ENCODE results near the gene ZNF827. TPM values are rescaled to one million over a fixed set of nuclear protein-coding genes. Genes with fewer than 3 reads are reported as not detected.

Gene ZNF827
- total and polyA plus RNA-seq, 2 of the 13 experiments (the other 11 are each of a cell fraction or from before 2014, with no cell fraction given) = 2.8 TPM

DNA sequence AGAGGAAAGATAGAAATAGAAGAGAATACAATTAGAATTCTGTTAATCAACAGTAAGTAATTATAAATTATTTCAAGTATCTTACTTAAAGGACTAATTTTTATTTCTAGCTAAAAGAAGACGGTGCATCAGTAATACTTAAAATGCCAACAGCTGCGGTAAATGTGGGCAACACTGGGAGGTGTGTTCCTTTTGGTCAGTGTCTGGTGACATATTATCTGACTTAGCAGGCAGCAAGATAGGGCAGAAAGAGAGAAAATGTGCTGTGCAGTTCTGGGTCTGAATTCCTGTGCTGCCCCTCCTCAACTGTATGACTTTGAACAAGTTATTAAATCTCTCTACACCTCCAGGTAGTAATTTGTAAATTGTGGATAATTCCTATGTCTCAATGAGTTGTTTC, 120.6 kb downstream of the ZNF827 start:
- peaks cover under 1 to 16% of the 10 kb centered on the region in 2 experiments; a peak in 3 of 5 replicates for H3K36me3 ChIP-seq (replicated peaks in 1 of 2; ENCODE audit: control insufficient read depth in 1 of 2, insufficient read depth in 2 of 2, low read length in 2 of 2)
- H4K20me1 ChIP-seq (ENCODE audit: insufficient read depth, low read length) = no peaks in the 10 kb centered on the region
- H3K9ac ChIP-seq (ENCODE audit: insufficient read depth, low read depth, low read length) = no peak overlapping the region
- no peaks in the 10 kb centered on the region for H3K79me2 ChIP-seq (ENCODE audit: insufficient read depth, low read length)
- H2AFZ ChIP-seq (ENCODE audit: low read length) = no peak overlapping the region
- WGBS (ENCODE audit: low lambda C conversion rate) = 96% methylated on average over 2 of the region's 2 CpGs
- POLR2A ChIA-PET = no interaction called here
- no peaks in the 10 kb centered on the region for H3K27me3 ChIP-seq (ENCODE audit: control insufficient read depth in 1 of 2, insufficient read depth in 2 of 2, low read length in 2 of 2)
- no peak for ATAC-seq
- intact Hi-C loops (cut with micrococcal nuclease; ENCODE audit: unreplicated experiment) = no loop called here
- no peak overlapping the region for H3K4me2 ChIP-seq (ENCODE audit: low read depth, low read length)
- H3K4me1 ChIP-seq (ENCODE audit: insufficient read depth, low read length) = no peaks in the 10 kb centered on the region
- no peak for DNase-seq (ENCODE audit: low spot score)
- H3K27ac ChIP-seq (ENCODE audit: extremely low read length, insufficient read depth, low read length) = no peak overlapping the region
- H3K4me3 ChIP-seq (replicated peaks in 1 of 3; ENCODE audit: insufficient read depth in 1 of 3, low read depth in 2 of 3, low read length in 3 of 3) = no peak overlapping the region
- BruUV-seq (replicated peaks) = no TSS peak
- CTCF ChIA-PET (ENCODE audit: low intra/inter-chr PET ratio, low total read pairs) = no interaction called here
- in situ Hi-C loops (cut with HindIII; ENCODE audit: extremely low pct_ligation_motif_present, low pct_unique_long_range_greater_than_20kb) = no loop called here
- H3K9me3 ChIP-seq (ENCODE audit: low read length) = no peaks in the 10 kb centered on the region
- FAIRE-seq = no peak
- TF ChIP-seq CREM (IDR thresholded peaks at IDR 0.05) = no peak
- no peak for TF ChIP-seq CREM (CRISPR knock-in tag; IDR thresholded peaks at IDR 0.05)
- no peak for TF ChIP-seq ZNF761 (CRISPR knock-in tag; conservative IDR thresholded peaks at IDR 0.05)
- TF ChIP-seq POLR2AphosphoS5 (IDR thresholded peaks at IDR 0.05; ENCODE audit: low read depth, low read length) = no peak
- TF ChIP-seq MAFK (conservative IDR thresholded peaks at IDR 0.05 in 1 of 2, IDR thresholded peaks at IDR 0.05 in 1 of 2; ENCODE audit: low read length in 2 of 2) = no peak
- no peak for TF ChIP-seq FOXC1 (CRISPR knock-in tag; IDR thresholded peaks at IDR 0.05; ENCODE audit: borderline replicate concordance)
- TF ChIP-seq, protein P1, sequence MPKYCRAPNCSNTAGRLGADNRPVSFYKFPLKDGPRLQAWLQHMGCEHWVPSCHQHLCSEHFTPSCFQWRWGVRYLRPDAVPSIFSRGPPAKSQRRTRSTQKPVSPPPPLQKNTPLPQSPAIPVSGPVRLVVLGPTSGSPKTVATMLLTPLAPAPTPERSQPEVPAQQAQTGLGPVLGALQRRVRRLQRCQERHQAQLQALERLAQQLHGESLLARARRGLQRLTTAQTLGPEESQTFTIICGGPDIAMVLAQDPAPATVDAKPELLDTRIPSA (CRISPR knock-in tag; IDR thresholded peaks at IDR 0.05; ENCODE audit: borderline replicate concordance) = no peak
- TF ChIP-seq, protein P2, sequence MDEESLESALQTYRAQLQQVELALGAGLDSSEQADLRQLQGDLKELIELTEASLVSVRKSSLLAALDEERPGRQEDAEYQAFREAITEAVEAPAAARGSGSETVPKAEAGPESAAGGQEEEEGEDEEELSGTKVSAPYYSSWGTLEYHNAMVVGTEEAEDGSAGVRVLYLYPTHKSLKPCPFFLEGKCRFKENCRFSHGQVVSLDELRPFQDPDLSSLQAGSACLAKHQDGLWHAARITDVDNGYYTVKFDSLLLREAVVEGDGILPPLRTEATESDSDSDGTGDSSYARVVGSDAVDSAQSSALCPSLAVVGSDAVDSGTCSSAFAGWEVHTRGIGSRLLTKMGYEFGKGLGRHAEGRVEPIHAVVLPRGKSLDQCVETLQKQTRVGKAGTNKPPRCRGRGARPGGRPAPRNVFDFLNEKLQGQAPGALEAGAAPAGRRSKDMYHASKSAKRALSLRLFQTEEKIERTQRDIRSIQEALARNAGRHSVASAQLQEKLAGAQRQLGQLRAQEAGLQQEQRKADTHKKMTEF (CRISPR knock-in tag; IDR thresholded peaks at IDR 0.05) = no peak
- TF ChIP-seq, protein P3, sequence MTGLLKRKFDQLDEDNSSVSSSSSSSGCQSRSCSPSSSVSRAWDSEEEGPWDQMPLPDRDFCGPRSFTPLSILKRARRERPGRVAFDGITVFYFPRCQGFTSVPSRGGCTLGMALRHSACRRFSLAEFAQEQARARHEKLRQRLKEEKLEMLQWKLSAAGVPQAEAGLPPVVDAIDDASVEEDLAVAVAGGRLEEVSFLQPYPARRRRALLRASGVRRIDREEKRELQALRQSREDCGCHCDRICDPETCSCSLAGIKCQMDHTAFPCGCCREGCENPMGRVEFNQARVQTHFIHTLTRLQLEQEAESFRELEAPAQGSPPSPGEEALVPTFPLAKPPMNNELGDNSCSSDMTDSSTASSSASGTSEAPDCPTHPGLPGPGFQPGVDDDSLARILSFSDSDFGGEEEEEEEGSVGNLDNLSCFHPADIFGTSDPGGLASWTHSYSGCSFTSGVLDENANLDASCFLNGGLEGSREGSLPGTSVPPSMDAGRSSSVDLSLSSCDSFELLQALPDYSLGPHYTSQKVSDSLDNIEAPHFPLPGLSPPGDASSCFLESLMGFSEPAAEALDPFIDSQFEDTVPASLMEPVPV (CRISPR knock-in tag; IDR thresholded peaks at IDR 0.05) = no peak
- no peak for TF ChIP-seq HNRNPLL (IDR thresholded peaks at IDR 0.05; ENCODE audit: low read depth, low read length, poor library complexity, severe bottlenecking)
- TF ChIP-seq, protein P4, sequence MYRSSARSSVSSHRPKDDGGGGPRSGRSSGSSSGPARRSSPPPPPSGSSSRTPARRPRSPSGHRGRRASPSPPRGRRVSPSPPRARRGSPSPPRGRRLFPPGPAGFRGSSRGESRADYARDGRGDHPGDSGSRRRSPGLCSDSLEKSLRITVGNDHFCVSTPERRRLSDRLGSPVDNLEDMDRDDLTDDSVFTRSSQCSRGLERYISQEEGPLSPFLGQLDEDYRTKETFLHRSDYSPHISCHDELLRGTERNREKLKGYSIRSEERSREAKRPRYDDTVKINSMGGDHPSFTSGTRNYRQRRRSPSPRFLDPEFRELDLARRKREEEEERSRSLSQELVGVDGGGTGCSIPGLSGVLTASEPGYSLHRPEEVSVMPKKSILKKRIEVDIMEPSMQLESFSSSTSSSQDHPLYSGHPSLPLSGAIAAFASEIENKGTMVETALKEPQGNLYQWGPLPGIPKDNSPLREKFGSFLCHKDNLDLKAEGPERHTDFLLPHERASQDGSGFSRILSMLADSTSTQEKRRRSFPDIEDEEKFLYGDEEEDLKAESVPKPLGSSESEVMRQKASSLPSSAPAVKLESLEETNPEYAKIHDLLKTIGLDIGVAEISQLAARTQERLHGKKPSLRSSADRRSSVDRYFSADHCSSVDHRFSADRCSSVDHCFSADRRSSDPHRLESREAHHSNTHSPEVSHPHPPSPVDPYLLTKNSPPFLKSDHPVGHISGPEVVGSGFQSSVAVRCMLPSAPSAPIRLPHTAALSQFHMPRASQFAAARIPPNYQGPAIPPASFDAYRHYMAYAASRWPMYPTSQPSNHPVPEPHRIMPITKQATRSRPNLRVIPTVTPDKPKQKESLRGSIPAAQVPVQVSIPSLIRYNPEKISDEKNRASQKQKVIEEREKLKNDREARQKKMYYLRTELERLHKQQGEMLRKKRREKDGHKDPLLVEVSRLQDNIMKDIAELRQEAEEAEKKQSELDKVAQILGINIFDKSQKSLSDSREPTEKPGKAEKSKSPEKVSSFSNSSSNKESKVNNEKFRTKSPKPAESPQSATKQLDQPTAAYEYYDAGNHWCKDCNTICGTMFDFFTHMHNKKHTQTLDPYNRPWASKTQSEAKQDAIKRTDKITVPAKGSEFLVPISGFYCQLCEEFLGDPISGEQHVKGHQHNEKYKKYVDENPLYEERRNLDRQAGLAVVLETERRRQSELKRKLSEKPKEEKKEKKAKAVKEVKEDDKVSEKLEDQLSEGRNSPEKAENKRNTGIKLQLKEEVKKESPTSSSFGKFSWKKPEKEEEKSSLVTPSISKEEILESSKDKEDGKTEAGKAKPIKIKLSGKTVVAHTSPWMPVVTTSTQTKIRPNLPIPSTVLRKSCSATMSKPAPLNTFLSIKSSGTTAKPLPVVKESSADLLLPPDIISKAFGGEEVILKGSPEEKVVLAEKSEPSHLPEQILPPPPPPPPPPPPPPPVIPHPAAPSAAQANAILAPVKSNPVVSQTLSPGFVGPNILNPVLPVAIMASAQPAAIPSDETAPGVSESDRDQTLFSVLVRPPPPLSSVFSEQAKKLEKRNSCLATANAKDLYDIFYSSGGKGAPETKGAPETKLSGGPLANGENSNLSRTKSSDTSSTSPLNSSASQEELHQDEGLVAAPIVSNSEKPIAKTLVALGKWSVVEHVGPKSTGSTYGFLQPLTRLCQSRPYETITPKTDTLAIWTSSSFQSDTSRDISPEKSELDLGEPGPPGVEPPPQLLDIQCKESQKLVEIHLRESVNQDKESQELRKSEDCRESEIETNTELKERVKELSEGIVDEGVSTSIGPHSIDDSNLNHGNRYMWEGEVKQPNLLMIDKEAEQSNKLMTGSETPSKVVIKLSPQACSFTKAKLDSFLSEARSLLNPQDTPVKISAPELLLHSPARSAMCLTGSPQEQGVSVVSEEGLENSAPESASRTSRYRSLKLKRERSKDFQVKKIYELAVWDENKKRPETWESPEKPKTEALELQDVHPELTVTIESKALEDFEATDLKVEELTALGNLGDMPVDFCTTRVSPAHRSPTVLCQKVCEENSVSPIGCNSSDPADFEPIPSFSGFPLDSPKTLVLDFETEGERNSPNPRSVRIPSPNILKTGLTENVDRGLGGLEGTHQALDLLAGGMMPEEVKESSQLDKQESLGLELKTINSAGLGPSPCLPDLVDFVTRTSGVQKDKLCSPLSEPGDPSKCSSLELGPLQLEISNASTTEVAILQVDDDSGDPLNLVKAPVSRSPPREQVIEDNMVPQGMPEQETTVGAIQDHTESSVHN (CRISPR knock-in tag; IDR thresholded peaks at IDR 0.05) = no peak
- no peak for TF ChIP-seq SPEN (CRISPR knock-in tag; IDR thresholded peaks at IDR 0.05; ENCODE audit: low read depth)
- TF ChIP-seq ZNF746 (CRISPR knock-in tag; IDR thresholded peaks at IDR 0.05) = no peak
- no peak for TF ChIP-seq FOXK1 (CRISPR knock-in tag; IDR thresholded peaks at IDR 0.05; ENCODE audit: borderline replicate concordance, low read depth)

All from HepG2 (cell line).